ENCODE data around the gene UBE2G1.

The UBE2G1 gene

DNA sequence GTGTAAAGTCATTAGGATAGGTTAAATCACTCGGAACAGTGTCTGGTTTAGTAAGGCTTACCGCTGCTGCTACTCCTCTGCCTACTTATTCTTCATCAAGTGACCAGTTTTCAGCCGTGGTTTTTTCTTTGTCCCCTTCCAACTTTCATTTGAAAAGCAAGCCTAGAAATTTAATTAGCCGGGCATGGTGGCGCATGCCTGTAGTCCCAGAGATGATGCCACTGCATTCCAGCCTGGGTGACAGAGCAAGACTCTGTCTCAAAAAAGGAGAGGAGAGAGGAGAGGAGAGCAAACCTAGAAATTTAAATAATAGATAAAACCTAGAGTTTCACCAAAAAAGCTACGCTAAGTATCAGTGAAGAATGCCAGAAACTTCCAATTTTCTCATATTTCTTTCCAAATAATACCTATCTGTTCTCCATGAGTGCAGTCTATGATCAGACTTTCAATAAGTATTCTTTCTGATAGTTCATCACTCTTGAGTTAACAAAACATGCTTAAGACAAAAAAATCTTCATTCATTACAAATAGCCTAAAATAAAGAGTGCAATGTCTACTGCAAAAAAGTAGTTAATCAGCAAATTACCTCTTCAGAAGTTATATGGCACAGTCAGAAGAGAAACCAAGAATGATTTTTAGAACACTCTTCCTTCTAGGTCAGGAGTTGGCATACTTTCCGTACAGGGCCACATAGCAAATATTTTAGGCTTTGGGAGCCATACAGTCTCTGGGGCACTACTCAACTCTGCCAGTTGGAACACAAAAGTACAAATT is 117.8 kb downstream of the UBE2G1 start:
- H3K9ac ChIP-seq (ENCODE audit: low read length) = no peak overlapping the region
- no peaks in the 10 kb centered on the region for H3K9me3 ChIP-seq (ENCODE audit: control insufficient read depth, low read length)
- H3K4me1 ChIP-seq (ENCODE audit: control insufficient read depth, insufficient read depth, low read length) = peaks cover 39% of the 10 kb centered on the region
- no peaks in the 10 kb centered on the region for H3K36me3 ChIP-seq (ENCODE audit: control insufficient read depth, insufficient read depth, low read length)
- no peak overlapping the region for H3K4me3 ChIP-seq (ENCODE audit: low read length)
- H3K27me3 ChIP-seq (ENCODE audit: control insufficient read depth, insufficient read depth, low read length) = no peaks in the 10 kb centered on the region

DNA sequence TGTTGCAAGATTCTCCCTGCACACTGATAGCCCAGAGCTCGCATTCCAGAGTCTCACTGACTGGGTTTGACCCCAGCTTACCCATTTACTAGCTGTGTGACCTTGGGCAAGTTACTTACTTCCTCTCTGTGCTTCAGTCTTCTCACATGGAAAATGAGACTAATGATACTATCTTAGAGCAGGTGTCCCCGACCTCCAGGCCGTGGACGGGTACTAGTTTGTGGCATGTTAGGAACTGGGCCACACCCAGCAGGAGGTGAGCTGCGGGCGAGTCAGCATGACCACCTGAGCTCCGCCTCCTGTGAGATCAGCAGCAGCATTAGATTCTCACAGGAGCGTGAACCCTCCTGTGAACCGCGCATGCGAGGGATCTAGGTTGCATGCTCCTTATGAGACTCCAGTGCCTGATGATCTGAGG is 118.5 kb downstream of the UBE2G1 start:
- peak overlapping the region; percentile 1 for H3K9ac ChIP-seq (ENCODE audit: low read length)
- H3K36me3 ChIP-seq (ENCODE audit: control insufficient read depth, insufficient read depth, low read length) = no peaks in the 10 kb centered on the region
- no peak overlapping the region for H3K4me3 ChIP-seq (ENCODE audit: low read length)
- H3K27me3 ChIP-seq (ENCODE audit: control insufficient read depth, insufficient read depth, low read length) = no peaks in the 10 kb centered on the region
- H3K4me1 ChIP-seq (ENCODE audit: control insufficient read depth, insufficient read depth, low read length) = peaks cover 46% of the 10 kb centered on the region
- no peaks in the 10 kb centered on the region for H3K9me3 ChIP-seq (ENCODE audit: control insufficient read depth, low read length)

- Histone ChIP-seq H3K9ac (ENCODE audit: low read length) (peak overlapping the region; percentile 42), H3K4me3 (ENCODE audit: low read length) (no peak overlapping the region), H3K27me3 (ENCODE audit: control insufficient read depth, insufficient read depth, low read length) (no peaks in the 10 kb centered on the region), H3K4me1 (ENCODE audit: control insufficient read depth, insufficient read depth, low read length) (peaks cover 48% of the 10 kb centered on the region), H3K9me3 (ENCODE audit: control insufficient read depth, low read length) (no peaks in the 10 kb centered on the region), H3K36me3 (ENCODE audit: control insufficient read depth, insufficient read depth, low read length) (no peaks in the 10 kb centered on the region)
Measured at GRCh38 chr17:4247361-4247970, 119.0 kb downstream of the UBE2G1 start.

DNA sequence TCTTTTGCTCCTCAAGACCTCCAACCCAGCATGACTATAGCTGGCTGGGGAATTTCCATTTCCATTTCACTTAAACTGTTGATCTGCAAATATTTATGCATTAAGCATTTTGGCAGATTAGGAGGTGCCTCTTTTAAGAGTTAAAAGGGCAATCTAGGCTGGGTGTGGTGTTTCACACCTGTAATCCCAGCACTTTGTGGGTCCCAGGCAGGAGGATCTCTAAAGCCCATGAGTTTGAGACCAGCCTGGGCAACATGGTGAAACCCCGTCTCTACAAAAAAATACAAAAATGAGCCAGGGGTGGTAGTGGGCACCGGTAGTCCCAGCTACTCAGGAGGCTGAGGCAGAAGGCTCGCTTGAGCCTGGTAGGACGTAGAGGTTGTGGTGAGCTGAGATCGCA is 119.8 kb downstream of the UBE2G1 start:
- H3K4me3 ChIP-seq (ENCODE audit: low read length) = no peak overlapping the region
- no peaks in the 10 kb centered on the region for H3K36me3 ChIP-seq (ENCODE audit: control insufficient read depth, insufficient read depth, low read length)
- no peaks in the 10 kb centered on the region for H3K9me3 ChIP-seq (ENCODE audit: control insufficient read depth, low read length)
- peaks cover 55% of the 10 kb centered on the region for H3K4me1 ChIP-seq (ENCODE audit: control insufficient read depth, insufficient read depth, low read length)
- H3K27me3 ChIP-seq (ENCODE audit: control insufficient read depth, insufficient read depth, low read length) = no peaks in the 10 kb centered on the region
- H3K9ac ChIP-seq (ENCODE audit: low read length) = no peak overlapping the region

DNA sequence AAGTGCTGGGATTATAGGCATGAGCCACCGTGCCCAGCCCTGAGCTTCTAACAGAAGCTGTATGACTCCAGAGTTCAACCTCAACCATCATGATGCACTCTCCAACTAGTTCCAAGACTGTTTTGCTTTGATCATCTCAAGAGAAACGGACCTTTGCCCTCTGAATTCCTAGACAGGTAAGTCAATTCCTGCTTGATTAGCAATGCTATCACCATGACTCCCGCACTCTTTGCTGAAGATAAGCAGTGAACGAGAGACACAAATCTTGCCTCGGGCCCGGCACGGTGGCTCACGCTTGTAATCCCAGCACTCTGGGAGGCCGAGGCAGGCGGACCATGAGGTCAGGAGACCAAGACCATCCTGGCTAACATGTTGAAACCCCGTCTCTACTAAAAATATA is 124.9 kb downstream of the UBE2G1 start:
- Histone ChIP-seq H3K4me3 (ENCODE audit: low read length) (no peak overlapping the region), H3K36me3 (ENCODE audit: control insufficient read depth, insufficient read depth, low read length) (no peaks in the 10 kb centered on the region), H3K9me3 (ENCODE audit: control insufficient read depth, low read length) (no peaks in the 10 kb centered on the region), H3K9ac (ENCODE audit: low read length) (no peak overlapping the region), H3K27me3 (ENCODE audit: control insufficient read depth, insufficient read depth, low read length) (no peaks in the 10 kb centered on the region), H3K4me1 (ENCODE audit: control insufficient read depth, insufficient read depth, low read length) (peaks cover 26% of the 10 kb centered on the region)

GRCh38 chr17:4236456-4236855 is 130.0 kb downstream of the UBE2G1 start:
- no peaks in the 10 kb centered on the region for H3K9me3 ChIP-seq (ENCODE audit: control insufficient read depth, low read length)
- no peak overlapping the region for H3K9ac ChIP-seq (ENCODE audit: low read length)
- no peaks in the 10 kb centered on the region for H3K4me1 ChIP-seq (ENCODE audit: control insufficient read depth, insufficient read depth, low read length)
- H3K4me3 ChIP-seq (ENCODE audit: low read length) = no peak overlapping the region
- H3K36me3 ChIP-seq (ENCODE audit: control insufficient read depth, insufficient read depth, low read length) = no peaks in the 10 kb centered on the region
- no peaks in the 10 kb centered on the region for H3K27me3 ChIP-seq (ENCODE audit: control insufficient read depth, insufficient read depth, low read length)

GRCh38 chr17:4235372-4236279 is 130.8 kb downstream of the UBE2G1 start:
- H3K9me3 ChIP-seq (ENCODE audit: control insufficient read depth, low read length) = no peaks in the 10 kb centered on the region
- H3K36me3 ChIP-seq (ENCODE audit: control insufficient read depth, insufficient read depth, low read length) = no peaks in the 10 kb centered on the region
- no peaks in the 10 kb centered on the region for H3K4me1 ChIP-seq (ENCODE audit: control insufficient read depth, insufficient read depth, low read length)
- no peak overlapping the region for H3K4me3 ChIP-seq (ENCODE audit: low read length)
- no peaks in the 10 kb centered on the region for H3K27me3 ChIP-seq (ENCODE audit: control insufficient read depth, insufficient read depth, low read length)
- H3K9ac ChIP-seq (ENCODE audit: low read length) = no peak overlapping the region

- Histone ChIP-seq H3K4me3 (ENCODE audit: low read length) (no peak overlapping the region), H3K4me1 (ENCODE audit: control insufficient read depth, insufficient read depth, low read length) (no peaks in the 10 kb centered on the region), H3K36me3 (ENCODE audit: control insufficient read depth, insufficient read depth, low read length) (no peaks in the 10 kb centered on the region), H3K27me3 (ENCODE audit: control insufficient read depth, insufficient read depth, low read length) (no peaks in the 10 kb centered on the region), H3K9ac (ENCODE audit: low read length) (no peak overlapping the region), H3K9me3 (ENCODE audit: control insufficient read depth, low read length) (no peaks in the 10 kb centered on the region)
Measured at GRCh38 chr17:4234401-4234800, 132.1 kb downstream of the UBE2G1 start.

DNA sequence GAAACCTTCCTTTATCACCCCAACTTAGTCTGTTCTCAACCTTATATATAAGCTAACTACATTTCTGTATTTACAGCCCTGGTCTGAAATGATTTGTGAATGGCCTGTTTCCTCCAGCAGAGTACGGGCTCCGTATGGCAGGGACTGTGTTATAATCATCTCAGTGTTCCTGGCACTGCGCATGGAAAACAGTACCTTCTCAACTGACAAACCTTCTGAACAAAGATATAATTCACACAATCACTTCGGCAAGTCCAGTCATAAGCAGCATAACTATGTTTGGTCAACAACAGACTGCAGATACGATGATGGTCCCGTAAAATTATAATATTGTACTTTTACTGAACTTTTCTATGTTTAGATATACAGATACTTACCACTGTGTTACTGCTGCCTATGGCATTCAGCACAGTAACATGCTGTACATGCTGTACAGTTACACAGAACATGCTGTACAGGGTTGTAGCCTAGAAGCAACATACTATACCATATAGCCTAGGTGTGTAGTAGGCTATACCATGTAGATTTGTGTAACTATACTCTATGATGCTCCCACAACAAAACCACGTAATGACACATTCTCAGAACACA is 132.7 kb downstream of the UBE2G1 start:
- Histone ChIP-seq H3K36me3 (ENCODE audit: control insufficient read depth, insufficient read depth, low read length) (no peaks in the 10 kb centered on the region), H3K9me3 (ENCODE audit: control insufficient read depth, low read length) (no peaks in the 10 kb centered on the region), H3K4me1 (ENCODE audit: control insufficient read depth, insufficient read depth, low read length) (no peaks in the 10 kb centered on the region), H3K27me3 (ENCODE audit: control insufficient read depth, insufficient read depth, low read length) (no peaks in the 10 kb centered on the region), H3K4me3 (ENCODE audit: low read length) (no peak overlapping the region), H3K9ac (ENCODE audit: low read length) (no peak overlapping the region)

DNA sequence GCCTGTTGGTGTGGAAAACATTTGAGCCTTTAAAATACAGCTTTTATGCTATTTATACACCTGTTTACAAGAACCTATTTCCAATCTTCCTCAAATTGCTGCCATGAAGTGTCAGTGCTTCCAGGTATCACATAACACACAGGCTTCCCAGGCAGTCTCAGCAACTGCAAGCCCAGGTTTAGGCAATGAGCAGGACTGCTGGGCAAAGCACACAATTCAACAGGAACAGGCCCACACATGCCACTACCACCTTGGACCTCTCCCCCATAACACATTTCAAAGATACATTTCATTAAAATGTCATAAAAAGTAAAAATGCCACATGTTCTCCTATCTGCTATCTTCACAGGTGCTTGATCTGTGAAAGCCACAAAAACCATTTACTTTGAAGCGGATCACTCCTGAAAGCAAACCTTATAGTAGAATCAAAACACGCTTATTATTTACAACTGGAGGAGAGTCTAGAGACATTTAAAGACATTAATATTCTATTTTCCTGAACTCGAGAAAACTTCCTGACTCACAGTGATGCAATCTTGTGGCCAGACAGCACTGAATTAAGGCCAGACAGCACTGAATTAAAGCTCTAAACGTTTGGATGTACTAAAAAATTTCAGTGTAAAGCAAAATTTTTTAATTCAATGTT is 134.2 kb downstream of the UBE2G1 start:
- Histone ChIP-seq H3K9me3 (ENCODE audit: control insufficient read depth, low read length) (no peaks in the 10 kb centered on the region), H3K4me3 (ENCODE audit: low read length) (no peak overlapping the region), H3K27me3 (ENCODE audit: control insufficient read depth, insufficient read depth, low read length) (no peaks in the 10 kb centered on the region), H3K4me1 (ENCODE audit: control insufficient read depth, insufficient read depth, low read length) (no peaks in the 10 kb centered on the region), H3K9ac (ENCODE audit: low read length) (no peak overlapping the region), H3K36me3 (ENCODE audit: control insufficient read depth, insufficient read depth, low read length) (no peaks in the 10 kb centered on the region)

DNA sequence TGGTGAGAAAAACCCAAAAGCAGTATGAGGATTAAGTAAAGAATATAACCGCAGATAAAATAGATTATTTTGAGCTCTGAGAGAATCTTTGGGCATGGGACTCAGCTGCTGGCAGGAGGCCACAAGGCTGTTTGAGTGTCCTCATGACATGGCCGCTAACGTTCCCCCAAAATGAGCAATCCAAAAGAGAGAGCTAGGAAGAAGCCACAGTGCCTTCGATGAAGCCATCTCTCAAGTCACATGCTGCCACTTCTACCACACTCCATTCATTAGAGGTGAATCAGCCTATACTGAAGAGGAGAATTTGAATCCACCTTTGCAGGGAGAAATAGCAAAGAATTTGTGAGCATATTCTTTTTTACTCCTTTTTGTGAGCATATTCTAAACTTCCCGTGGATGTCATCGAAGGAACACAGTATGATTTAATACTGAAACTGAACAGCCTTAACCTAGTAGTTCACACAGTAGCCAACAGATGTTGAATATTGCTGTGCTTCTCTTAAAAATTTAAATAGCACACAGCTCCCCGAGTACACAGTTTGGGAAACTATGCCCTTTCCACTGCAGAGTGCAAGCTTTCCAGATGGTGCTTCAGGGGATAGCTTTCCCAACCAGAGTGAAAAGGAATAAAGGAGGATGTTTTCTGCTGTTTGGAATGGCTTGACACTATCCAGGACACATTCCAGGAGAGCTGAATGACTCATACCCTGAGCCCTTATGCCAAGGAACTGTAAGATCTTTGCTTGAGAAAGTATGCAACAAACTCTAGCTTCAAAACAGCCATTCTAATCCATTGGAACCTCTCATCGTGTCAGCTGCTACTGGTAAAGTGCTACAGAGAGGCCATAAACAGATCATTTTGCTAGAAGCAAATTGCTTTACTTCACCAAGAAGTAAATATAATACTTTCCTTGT is 136.6 kb downstream of the UBE2G1 start:
- Histone ChIP-seq H3K9me3 (ENCODE audit: control insufficient read depth, low read length) (no peaks in the 10 kb centered on the region), H3K36me3 (ENCODE audit: control insufficient read depth, insufficient read depth, low read length) (no peaks in the 10 kb centered on the region), H3K4me1 (ENCODE audit: control insufficient read depth, insufficient read depth, low read length) (no peaks in the 10 kb centered on the region), H3K4me3 (ENCODE audit: low read length) (no peak overlapping the region), H3K9ac (ENCODE audit: low read length) (no peak overlapping the region), H3K27me3 (ENCODE audit: control insufficient read depth, insufficient read depth, low read length) (no peaks in the 10 kb centered on the region)
